Endodermal cell (in vitro differentiated cells): ENCODE results near the gene SLAMF7. TPM values are rescaled to one million over a fixed set of nuclear protein-coding genes. Genes with fewer than 3 reads are reported as not detected.

Experiments used
- DNase-seq: peaks from one replicate; pipeline ENCODE4 v3.0.0-alpha.2; 2017
- H3K27ac ChIP-seq: 2 replicates; pipeline ENCODE4 v1.5.1; 2013; ENCODE audit warnings: mild to moderate bottlenecking, low read depth, low read length, moderate library complexity
- H3K27me3 ChIP-seq: 2 replicates; pipeline ENCODE4 v1.6.1; 2013; ENCODE audit warnings: mild to moderate bottlenecking, low read length, moderate library complexity; ENCODE audit not compliant: insufficient read depth, control insufficient read depth, poor library complexity, severe bottlenecking
- H3K36me3 ChIP-seq: 2 replicates; pipeline ENCODE4 v1.7.0; 2013; ENCODE audit warnings: mild to moderate bottlenecking, low read length, moderate library complexity; ENCODE audit not compliant: control insufficient read depth, insufficient read depth
- H3K4me1 ChIP-seq: one replicate; pipeline ENCODE4 v1.7.0; 2013; ENCODE audit warnings: low read length; ENCODE audit not compliant: control insufficient read depth, insufficient read depth
- H3K4me3 ChIP-seq: 2 replicates; pipeline ENCODE4 v1.5.1; 2013; ENCODE audit warnings: mild to moderate bottlenecking, low read length, moderate library complexity
- H3K9ac ChIP-seq: 2 replicates; pipeline ENCODE4 v1.6.1; 2013; ENCODE audit warnings: mild to moderate bottlenecking, low read length, moderate library complexity; ENCODE audit not compliant: poor library complexity, severe bottlenecking; ENCODE audit errors: extremely low read depth
- H3K9me3 ChIP-seq: 2 replicates; pipeline ENCODE4 v1.6.1; 2013; ENCODE audit warnings: mild to moderate bottlenecking, low read length, moderate library complexity; ENCODE audit not compliant: control insufficient read depth
- H3K27ac Mint-ChIP-seq: 2 replicates; pipeline ENCODE4 v1.8.0; 2020; ENCODE audit warnings: mixed read lengths
- H3K27me3 Mint-ChIP-seq: 2 replicates; pipeline ENCODE4 v1.8.0; 2021; ENCODE audit warnings: mild to moderate bottlenecking, mixed read lengths; ENCODE audit not compliant: insufficient read depth
- H3K36me3 Mint-ChIP-seq: 2 replicates; pipeline ENCODE4 v1.8.0; 2020; ENCODE audit warnings: low read depth, mixed read lengths
- H3K4me1 Mint-ChIP-seq: 2 replicates; pipeline ENCODE4 v1.8.0; 2020; ENCODE audit warnings: mixed read lengths
- H3K4me3 Mint-ChIP-seq: 2 replicates; pipeline ENCODE4 v1.8.0; 2020; ENCODE audit warnings: mild to moderate bottlenecking, moderate library complexity, mixed read lengths
- H3K9me3 Mint-ChIP-seq: 2 replicates; pipeline ENCODE4 v1.8.0; 2020; ENCODE audit warnings: mild to moderate bottlenecking, mixed read lengths
- WGBS, 2 experiments: methylation state at CpG; one replicate each; pipeline versions ENCODE4 v1.1.5 to v1.1.7; 2013; ENCODE audit warnings: missing lambda C conversion rate in 2 of 2, mixed read lengths in 1 of 2; ENCODE audit not compliant: insufficient coverage in 1 of 2, insufficient read length in 1 of 2; 5-methylcytosine and 5-hydroxymethylcytosine counted together
- total RNA-seq, 2 donors: library from RNA; stranded (reverse); fragmentation: NEBNext Ultra II Directional in 1 of 2; extraction: Animal tissue kit (Norgen Biotek cat#: 25700) in 1 of 2; gene quantifications; 2 replicates in 1 of 2; 3 replicates in 1 of 2; pipeline ENCODE4 v1.2.1, GENCODE V29; 2021
- TF ChIP-seq, protein P1 (sequence below): fragments of 200-600 bp; sonication (generic); conservative IDR thresholded peaks from 2 replicates; pipeline ENCODE4 v1.5.0; 2021; ENCODE audit warnings: antibody characterized with exemption, mild to moderate bottlenecking

The SLAMF7 gene
- total RNA-seq, 2 donors from 2014 or later = not detected

- DNase-seq = no peak
These were observed 7.1 kb upstream of the SLAMF7 start for GRCh38 chr1:160731990-160732389.

DNA sequence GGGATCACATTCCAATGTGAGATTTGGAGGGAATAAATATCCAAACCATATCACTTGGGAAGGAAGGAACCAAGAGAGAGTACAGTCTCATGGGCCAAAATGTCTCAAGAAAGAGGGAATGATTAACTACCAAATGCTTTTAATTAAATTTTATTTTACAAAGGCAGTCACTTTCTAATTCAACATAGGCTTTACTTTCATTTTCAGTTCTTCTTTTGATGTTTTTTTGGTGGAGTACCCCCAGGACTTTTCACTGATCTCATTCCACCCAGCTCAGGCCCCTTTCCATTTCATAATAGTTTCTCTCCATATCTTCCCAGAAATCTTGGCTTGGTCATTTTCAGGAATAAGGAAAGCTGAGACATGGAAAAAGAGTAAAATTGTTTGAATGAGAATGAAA lies 5.1 kb upstream of the SLAMF7 start:
- H3K27ac Mint-ChIP-seq = no peak overlapping the region
- no peaks in the 10 kb centered on the region for H3K4me1 Mint-ChIP-seq
- no peak for DNase-seq
- H3K9me3 ChIP-seq = peaks cover 21% of the 10 kb centered on the region
- no peaks in the 10 kb centered on the region for H3K27me3 Mint-ChIP-seq
- no peak overlapping the region for H3K4me3 ChIP-seq
- no peaks in the 10 kb centered on the region for H3K36me3 ChIP-seq
- no peak overlapping the region for H3K4me3 Mint-ChIP-seq
- no peak overlapping the region for H3K27ac ChIP-seq
- no peaks in the 10 kb centered on the region for H3K4me1 ChIP-seq
- no peak overlapping the region for H3K9ac ChIP-seq
- TF ChIP-seq, protein P1, sequence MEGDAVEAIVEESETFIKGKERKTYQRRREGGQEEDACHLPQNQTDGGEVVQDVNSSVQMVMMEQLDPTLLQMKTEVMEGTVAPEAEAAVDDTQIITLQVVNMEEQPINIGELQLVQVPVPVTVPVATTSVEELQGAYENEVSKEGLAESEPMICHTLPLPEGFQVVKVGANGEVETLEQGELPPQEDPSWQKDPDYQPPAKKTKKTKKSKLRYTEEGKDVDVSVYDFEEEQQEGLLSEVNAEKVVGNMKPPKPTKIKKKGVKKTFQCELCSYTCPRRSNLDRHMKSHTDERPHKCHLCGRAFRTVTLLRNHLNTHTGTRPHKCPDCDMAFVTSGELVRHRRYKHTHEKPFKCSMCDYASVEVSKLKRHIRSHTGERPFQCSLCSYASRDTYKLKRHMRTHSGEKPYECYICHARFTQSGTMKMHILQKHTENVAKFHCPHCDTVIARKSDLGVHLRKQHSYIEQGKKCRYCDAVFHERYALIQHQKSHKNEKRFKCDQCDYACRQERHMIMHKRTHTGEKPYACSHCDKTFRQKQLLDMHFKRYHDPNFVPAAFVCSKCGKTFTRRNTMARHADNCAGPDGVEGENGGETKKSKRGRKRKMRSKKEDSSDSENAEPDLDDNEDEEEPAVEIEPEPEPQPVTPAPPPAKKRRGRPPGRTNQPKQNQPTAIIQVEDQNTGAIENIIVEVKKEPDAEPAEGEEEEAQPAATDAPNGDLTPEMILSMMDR = no peak
- H3K36me3 Mint-ChIP-seq = peaks cover 3% of the 10 kb centered on the region
- H3K9me3 Mint-ChIP-seq = peaks cover 35% of the 10 kb centered on the region
- no peaks in the 10 kb centered on the region for H3K27me3 ChIP-seq

More at GRCh38 chr1:160731990-160732389, 7.1 kb upstream of the SLAMF7 start:
- TF ChIP-seq, protein P1 = no peak
- Histone ChIP-seq H3K4me3 (no peak overlapping the region), H3K36me3 (no peaks in the 10 kb centered on the region), H3K27ac (no peak overlapping the region), H3K9ac (no peak overlapping the region), H3K4me1 (no peaks in the 10 kb centered on the region), H3K9me3 (peaks cover 14% of the 10 kb centered on the region), H3K27me3 (no peaks in the 10 kb centered on the region)
- H3K36me3 Mint-ChIP-seq = peaks cover 3% of the 10 kb centered on the region
- 100% methylated on average over 1 of the region's 1 CpG; no CpG with 5 or more reads in 1 of the 2 experiments for WGBS, 2 experiments
- H3K9me3 Mint-ChIP-seq = peaks cover 30% of the 10 kb centered on the region
- no peaks in the 10 kb centered on the region for H3K27me3 Mint-ChIP-seq
- H3K4me1 Mint-ChIP-seq = no peaks in the 10 kb centered on the region
- H3K27ac Mint-ChIP-seq = no peak overlapping the region
- no peak overlapping the region for H3K4me3 Mint-ChIP-seq

DNA sequence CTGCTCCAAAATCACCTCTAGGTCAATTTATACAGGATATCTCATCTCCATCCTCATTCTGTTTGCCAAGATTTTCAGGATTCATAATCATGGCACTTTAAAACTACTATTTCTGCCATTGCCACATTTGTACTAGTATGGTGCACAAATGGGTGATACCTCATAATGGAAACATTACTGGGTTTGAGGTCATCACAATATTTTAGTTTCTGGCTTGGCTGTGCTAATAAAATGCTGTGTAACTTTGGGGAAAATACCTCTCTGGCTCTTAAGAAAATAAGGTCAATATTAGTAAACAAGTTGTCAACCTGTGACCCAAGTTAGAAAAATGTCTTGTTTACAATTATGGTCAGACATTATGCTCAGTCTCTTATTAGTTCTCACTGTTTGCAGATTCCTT lies 4.7 kb upstream of the SLAMF7 start:
- no peak for DNase-seq

More for the DNA sequence above, 4.7 kb upstream of the SLAMF7 start:
- no peaks in the 10 kb centered on the region for H3K4me1 ChIP-seq
- Mint-ChIP-seq H3K27ac (no peak overlapping the region), H3K4me3 (no peak overlapping the region), H3K27me3 (no peaks in the 10 kb centered on the region), H3K36me3 (peaks cover 3% of the 10 kb centered on the region), H3K9me3 (peaks cover 35% of the 10 kb centered on the region), H3K4me1 (no peaks in the 10 kb centered on the region)
- no peak overlapping the region for H3K4me3 ChIP-seq
- H3K27ac ChIP-seq = no peak overlapping the region
- TF ChIP-seq, protein P1 = no peak
- H3K36me3 ChIP-seq = no peaks in the 10 kb centered on the region
- peaks cover 21% of the 10 kb centered on the region for H3K9me3 ChIP-seq
- H3K9ac ChIP-seq = no peak overlapping the region
- H3K27me3 ChIP-seq = no peaks in the 10 kb centered on the region
